ENCODE results near the gene ABCA1. TPM values are rescaled to one million over a fixed set of nuclear protein-coding genes. Genes with fewer than 3 reads are reported as not detected.

ABCA1 gene
- total RNA-seq, 1 donor from 2014 or later = 10.8 TPM

- no peaks in the 10 kb centered on the region for H3K9me3 ChIP-seq (replicated peaks)
- intact Hi-C loops (cut with micrococcal nuclease) = no loop called here
- no peak overlapping the region for H3K4me3 ChIP-seq
- TF ChIP-seq CTCF (IDR thresholded peaks at IDR 0.05; ENCODE audit: borderline replicate concordance) = no peak
- peaks cover 18% of the 10 kb centered on the region for H3K4me1 ChIP-seq
- DNase-seq = no peak
- H3K27me3 ChIP-seq (ENCODE audit: low read depth) = no peaks in the 10 kb centered on the region
- no peak overlapping the region for H3K27ac ChIP-seq (replicated peaks)
- peaks cover 29% of the 10 kb centered on the region for H3K36me3 ChIP-seq
These were observed 74.8 kb downstream of the ABCA1 start for GRCh38 chr9:104853159-104853558.

DNA sequence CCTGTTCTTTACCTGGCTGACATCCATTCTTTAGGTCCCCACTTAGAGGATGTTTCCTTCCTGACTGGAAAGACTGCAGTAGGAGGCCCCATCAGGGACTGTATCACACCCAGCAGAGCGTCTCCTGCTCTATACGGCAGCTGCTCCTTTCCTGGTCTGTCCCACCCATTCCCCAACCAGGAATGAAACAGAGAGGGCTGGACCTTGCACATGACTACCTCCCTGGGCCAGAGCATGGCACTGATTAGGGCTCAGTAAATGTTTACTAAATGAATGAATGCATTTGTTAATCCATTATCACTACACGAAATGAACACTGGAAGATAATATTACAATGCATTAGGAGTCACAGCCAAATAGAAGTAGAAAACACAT, 76.4 kb downstream of the ABCA1 start:
- Histone ChIP-seq H3K4me3 (no peak overlapping the region), H3K27ac (replicated peaks) (no peak overlapping the region), H3K27me3 (ENCODE audit: low read depth) (no peaks in the 10 kb centered on the region), H3K4me1 (peaks cover 18% of the 10 kb centered on the region), H3K36me3 (peaks cover 15% of the 10 kb centered on the region), H3K9me3 (replicated peaks) (no peaks in the 10 kb centered on the region)
- TF ChIP-seq CTCF (IDR thresholded peaks at IDR 0.05; ENCODE audit: borderline replicate concordance) = no peak
- DNase-seq = no peak
- intact Hi-C loops (cut with micrococcal nuclease) = no loop called here

DNA sequence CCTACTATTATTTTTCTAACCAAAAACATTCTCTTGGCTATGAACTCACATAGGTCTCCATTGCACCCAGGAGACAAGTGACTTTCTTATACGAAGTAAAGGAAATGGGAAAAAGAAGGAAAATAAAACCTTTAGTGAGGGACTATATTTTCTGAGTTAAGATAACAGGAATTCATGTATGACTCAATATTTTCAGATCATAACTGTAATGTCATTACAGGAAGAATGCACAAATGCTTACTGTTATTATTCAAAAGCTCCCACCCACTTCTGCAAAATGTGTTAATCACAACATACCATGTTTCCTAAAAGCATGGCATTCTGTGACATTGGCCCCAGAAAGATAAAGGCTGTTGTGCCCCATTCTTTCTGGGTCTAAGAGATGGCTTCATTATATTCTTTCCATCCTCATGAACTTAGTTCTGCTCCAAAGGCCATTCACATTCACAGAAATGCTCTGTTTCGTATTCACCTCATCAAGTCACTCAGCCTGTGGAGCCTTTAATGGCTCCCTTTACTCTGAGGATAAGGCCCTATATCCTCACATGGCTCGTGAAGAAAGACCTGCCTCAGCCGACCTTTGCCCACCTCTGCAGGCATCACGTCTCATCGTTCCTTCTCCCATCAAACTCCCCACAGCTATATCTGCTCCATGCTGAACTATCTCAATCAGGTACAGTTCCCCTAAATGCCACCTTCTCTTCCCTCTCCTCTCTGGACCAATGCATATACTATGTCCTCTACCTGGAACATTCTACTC, 77.0 kb downstream of the ABCA1 start:
- H3K27me3 ChIP-seq (ENCODE audit: low read depth) = no peaks in the 10 kb centered on the region
- no peak overlapping the region for H3K4me3 ChIP-seq
- intact Hi-C loops (cut with micrococcal nuclease) = no loop called here
- H3K9me3 ChIP-seq (replicated peaks) = no peaks in the 10 kb centered on the region
- TF ChIP-seq CTCF (IDR thresholded peaks at IDR 0.05; ENCODE audit: borderline replicate concordance) = no peak
- peaks cover 18% of the 10 kb centered on the region for H3K4me1 ChIP-seq
- H3K36me3 ChIP-seq = peaks cover 13% of the 10 kb centered on the region
- no peak for DNase-seq
- H3K27ac ChIP-seq (replicated peaks) = no peak overlapping the region

DNA sequence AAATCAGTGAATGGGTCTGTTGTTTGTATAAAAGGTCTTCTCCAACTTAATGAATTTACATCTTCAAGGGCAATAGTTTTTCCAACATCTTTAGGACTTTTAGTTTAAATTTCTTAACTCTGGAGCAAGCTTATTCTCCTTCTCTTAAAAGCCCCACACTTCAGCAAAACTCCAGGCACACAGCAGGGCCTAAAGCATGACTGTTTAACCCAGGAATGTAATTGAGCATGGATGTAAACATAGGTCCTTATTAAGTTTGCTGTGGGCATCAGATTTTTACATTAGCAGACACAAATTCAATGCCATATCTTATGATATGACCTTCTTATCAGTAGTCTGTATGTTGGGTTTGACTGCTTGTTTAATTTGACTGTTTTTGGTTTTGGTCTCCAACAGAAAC, 78.9 kb downstream of the ABCA1 start:
- no peak for TF ChIP-seq CTCF (IDR thresholded peaks at IDR 0.05; ENCODE audit: borderline replicate concordance)
- Histone ChIP-seq H3K27me3 (ENCODE audit: low read depth) (no peaks in the 10 kb centered on the region), H3K4me1 (peaks cover 17% of the 10 kb centered on the region), H3K36me3 (peaks cover 13% of the 10 kb centered on the region), H3K27ac (replicated peaks) (no peak overlapping the region), H3K4me3 (no peak overlapping the region), H3K9me3 (replicated peaks) (no peaks in the 10 kb centered on the region)
- intact Hi-C loops (cut with micrococcal nuclease) = no loop called here
- DNase-seq = no peak

GRCh38 chr9:104844710-104845109, 83.2 kb downstream of the ABCA1 start:
- intact Hi-C loops (cut with micrococcal nuclease) = no loop called here
- Histone ChIP-seq H3K27me3 (ENCODE audit: low read depth) (no peaks in the 10 kb centered on the region), H3K9me3 (replicated peaks) (no peaks in the 10 kb centered on the region), H3K27ac (replicated peaks) (no peak overlapping the region), H3K4me3 (no peak overlapping the region), H3K36me3 (peaks cover 39% of the 10 kb centered on the region), H3K4me1 (no peaks in the 10 kb centered on the region)
- DNase-seq = no peak
- no peak for TF ChIP-seq CTCF (IDR thresholded peaks at IDR 0.05; ENCODE audit: borderline replicate concordance)
